Panc1 (cell line): Measurements from ENCODE around the gene APOM. TPM values are rescaled to one million over a fixed set of nuclear protein-coding genes. Genes with fewer than 3 reads are reported as not detected.

ENCODE experiments used
- ATAC-seq: fragments of 200-7000 bp; cut with Tn5 transposase; 2 replicates; pipeline ENCODE4 v1.9.1; 2020; ENCODE audit warnings: mild to moderate bottlenecking, moderate library complexity
- BruUV-seq: library from RNA; stranded (reverse); fragments of 400-500 nt; replicated peaks from 2 replicates; lab custom pipeline; 2021; lab: Mats Ljungman, UMichigan
- CTCF ChIA-PET: fragments of 300-600 bp; sonication (Branson Sonifier 250); formaldehyde crosslinking; loops from one replicate; lab custom pipeline; 2022; ENCODE audit warnings: antibody characterized with exemption; lab: Charles Lee
- POLR2A ChIA-PET: fragments of 300-600 bp; sonication (Branson Sonifier 250); formaldehyde crosslinking; loops from one replicate; lab custom pipeline; 2022; ENCODE audit warnings: antibody characterized with exemption; lab: Charles Lee
- DNase-seq: peaks from one replicate; pipeline ENCODE4 v3.0.0-alpha.2; 2010; ENCODE audit warnings: low read depth, low spot score
- H3K27ac ChIP-seq: 2 replicates; pipeline ENCODE4 v1.5.1; 2011; ENCODE audit warnings: mild to moderate bottlenecking, low read length, inconsistent platforms
- H3K27me3 ChIP-seq: fragments of 200-500 bp; sonication (Bioruptor generic); 2 replicates; pipeline ENCODE4 v1.6.0; 2014; ENCODE audit warnings: low read length, inconsistent platforms; ENCODE audit not compliant: control insufficient read depth, insufficient read depth
- H3K36me3 ChIP-seq: fragments of 200-500 bp; sonication (Bioruptor generic); 2 replicates; pipeline ENCODE4 v1.5.1; 2014; ENCODE audit warnings: inconsistent platforms, mild to moderate bottlenecking, low read length, moderate library complexity; ENCODE audit not compliant: control insufficient read depth, insufficient read depth
- H3K4me1 ChIP-seq: 2 replicates; pipeline ENCODE4 v1.5.1; 2011; ENCODE audit warnings: inconsistent platforms, mild to moderate bottlenecking, low read length, moderate library complexity; ENCODE audit not compliant: control insufficient read depth, insufficient read depth
- H3K4me3 ChIP-seq, 2 experiments: 2 replicates each; pipeline ENCODE4 v1.5.1; 2011 to 2012; ENCODE audit warnings: low read depth in 2 of 2, low read length in 2 of 2, mild to moderate bottlenecking in 2 of 2, inconsistent platforms in 1 of 2, moderate library complexity in 1 of 2
- H3K9me3 ChIP-seq: fragments of 200-500 bp; sonication (Bioruptor generic); 2 replicates; pipeline ENCODE4 v1.5.1; 2014; ENCODE audit warnings: low read depth, mild to moderate bottlenecking, inconsistent platforms, low read length, moderate library complexity; ENCODE audit not compliant: control insufficient read depth, insufficient read depth
- POLR2AphosphoS5 ChIP-seq: IDR thresholded peaks from 2 replicates; pipeline ENCODE4 v1.6.1; 2012; ENCODE audit warnings: mild to moderate bottlenecking, low read depth, low read length, moderate library complexity
- SIN3A ChIP-seq: IDR thresholded peaks from 2 replicates; pipeline ENCODE4 v1.6.1; 2012; ENCODE audit warnings: low read depth, mild to moderate bottlenecking, low read length, moderate library complexity, borderline replicate concordance; ENCODE audit not compliant: insufficient read depth
- TCF7L2 ChIP-seq: IDR thresholded peaks from 2 replicates; pipeline ENCODE4 v1.6.1; 2011; ENCODE audit warnings: mild to moderate bottlenecking, low read depth, low read length, inconsistent platforms
- in situ Hi-C: cut with HindIII; loops from 2 replicates; pipeline ENCODE4 v1.10.0; 2016; ENCODE audit warnings: low sequenced_read_pairs, low pct_unique_long_range_greater_than_20kb
- intact Hi-C: fragments of 100-400 bp; cut with micrococcal nuclease; formaldehyde crosslinking; loops from one replicate; pipeline ENCODE4 v1.10.0; 2022; ENCODE audit not compliant: unreplicated experiment
- total RNA-seq: library from RNA; stranded (reverse); gene quantifications from one replicate; pipeline ENCODE4 v1.2.1, GENCODE V29; 2021; ENCODE audit not compliant: unreplicated experiment
- TF ChIP-seq, protein P1 (sequence below): fragments of 450-650 bp; IDR thresholded peaks from 2 replicates; pipeline ENCODE4 v1.5.1; 2017; ENCODE audit warnings: mild to moderate bottlenecking
- TF ChIP-seq, protein P2 (sequence below), 2 experiments: IDR thresholded peaks; 2 replicates each; pipeline ENCODE4 v1.6.1; 2011 to 2012; ENCODE audit warnings: low read depth in 2 of 2, control low read depth in 1 of 2, low read length in 1 of 2, mild to moderate bottlenecking in 1 of 2, moderate library complexity in 1 of 2; ENCODE audit not compliant: insufficient read depth in 1 of 2

The APOM gene
- total RNA-seq, 1 experiment from 2014 or later: 1.8 TPM

DNA sequence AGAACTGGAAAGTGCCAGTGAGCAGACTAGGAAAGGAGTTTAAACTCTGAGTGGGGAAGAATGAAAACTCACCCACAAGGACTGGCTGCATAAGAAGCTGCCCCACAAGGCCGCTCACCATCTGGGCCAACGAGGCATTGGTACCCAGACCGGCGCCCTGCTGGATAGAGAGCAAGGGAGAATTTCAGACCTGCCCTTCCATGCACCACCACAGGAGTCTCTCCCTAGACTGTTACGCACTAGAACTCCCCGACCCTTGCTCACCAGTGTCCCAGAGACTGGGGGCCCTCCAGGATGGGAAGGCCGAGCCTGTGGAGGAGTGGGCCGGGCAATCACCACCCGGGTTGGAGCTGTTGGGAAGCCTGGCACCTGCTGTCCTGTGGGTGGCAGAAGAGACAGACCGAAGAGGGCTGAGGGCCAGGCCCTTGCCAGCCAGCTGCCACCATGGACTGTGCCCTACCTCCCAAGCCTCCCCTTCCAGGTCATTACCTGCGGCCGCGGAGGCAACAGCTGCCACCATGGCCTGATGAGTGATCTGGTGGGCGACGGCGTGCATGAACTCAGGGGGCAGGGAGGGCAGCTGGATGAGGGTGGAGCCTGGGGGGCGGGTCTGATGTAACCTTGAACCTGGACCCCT lies 11.8 kb upstream of the APOM start:
- DNase-seq (no peak), ATAC-seq (0 out of 2 replicates have a peak, but pooled peaks have one; percentile 38)
- H3K27ac ChIP-seq: no peak overlapping the region
- intact Hi-C loops (no loop called here), in situ Hi-C loops (no loop called here)
- CTCF ChIA-PET: interaction anchor here (0.6 kb wide), 1 partner anchor 209 kb away, joined by 3 read pairs; no protein-coding TSS in a partner anchor
- H3K27me3 ChIP-seq: no peaks in the 10 kb centered on the region
- H3K4me3 ChIP-seq: no peak overlapping the region
- POLR2A ChIA-PET: no interaction called here
- no TSS peak for BruUV-seq
- TF ChIP-seq POLR2AphosphoS5 (no peak), SIN3A (no peak), TCF7L2 (no peak)
- TF ChIP-seq, protein P1, sequence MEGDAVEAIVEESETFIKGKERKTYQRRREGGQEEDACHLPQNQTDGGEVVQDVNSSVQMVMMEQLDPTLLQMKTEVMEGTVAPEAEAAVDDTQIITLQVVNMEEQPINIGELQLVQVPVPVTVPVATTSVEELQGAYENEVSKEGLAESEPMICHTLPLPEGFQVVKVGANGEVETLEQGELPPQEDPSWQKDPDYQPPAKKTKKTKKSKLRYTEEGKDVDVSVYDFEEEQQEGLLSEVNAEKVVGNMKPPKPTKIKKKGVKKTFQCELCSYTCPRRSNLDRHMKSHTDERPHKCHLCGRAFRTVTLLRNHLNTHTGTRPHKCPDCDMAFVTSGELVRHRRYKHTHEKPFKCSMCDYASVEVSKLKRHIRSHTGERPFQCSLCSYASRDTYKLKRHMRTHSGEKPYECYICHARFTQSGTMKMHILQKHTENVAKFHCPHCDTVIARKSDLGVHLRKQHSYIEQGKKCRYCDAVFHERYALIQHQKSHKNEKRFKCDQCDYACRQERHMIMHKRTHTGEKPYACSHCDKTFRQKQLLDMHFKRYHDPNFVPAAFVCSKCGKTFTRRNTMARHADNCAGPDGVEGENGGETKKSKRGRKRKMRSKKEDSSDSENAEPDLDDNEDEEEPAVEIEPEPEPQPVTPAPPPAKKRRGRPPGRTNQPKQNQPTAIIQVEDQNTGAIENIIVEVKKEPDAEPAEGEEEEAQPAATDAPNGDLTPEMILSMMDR: no peak
- TF ChIP-seq, protein P2, sequence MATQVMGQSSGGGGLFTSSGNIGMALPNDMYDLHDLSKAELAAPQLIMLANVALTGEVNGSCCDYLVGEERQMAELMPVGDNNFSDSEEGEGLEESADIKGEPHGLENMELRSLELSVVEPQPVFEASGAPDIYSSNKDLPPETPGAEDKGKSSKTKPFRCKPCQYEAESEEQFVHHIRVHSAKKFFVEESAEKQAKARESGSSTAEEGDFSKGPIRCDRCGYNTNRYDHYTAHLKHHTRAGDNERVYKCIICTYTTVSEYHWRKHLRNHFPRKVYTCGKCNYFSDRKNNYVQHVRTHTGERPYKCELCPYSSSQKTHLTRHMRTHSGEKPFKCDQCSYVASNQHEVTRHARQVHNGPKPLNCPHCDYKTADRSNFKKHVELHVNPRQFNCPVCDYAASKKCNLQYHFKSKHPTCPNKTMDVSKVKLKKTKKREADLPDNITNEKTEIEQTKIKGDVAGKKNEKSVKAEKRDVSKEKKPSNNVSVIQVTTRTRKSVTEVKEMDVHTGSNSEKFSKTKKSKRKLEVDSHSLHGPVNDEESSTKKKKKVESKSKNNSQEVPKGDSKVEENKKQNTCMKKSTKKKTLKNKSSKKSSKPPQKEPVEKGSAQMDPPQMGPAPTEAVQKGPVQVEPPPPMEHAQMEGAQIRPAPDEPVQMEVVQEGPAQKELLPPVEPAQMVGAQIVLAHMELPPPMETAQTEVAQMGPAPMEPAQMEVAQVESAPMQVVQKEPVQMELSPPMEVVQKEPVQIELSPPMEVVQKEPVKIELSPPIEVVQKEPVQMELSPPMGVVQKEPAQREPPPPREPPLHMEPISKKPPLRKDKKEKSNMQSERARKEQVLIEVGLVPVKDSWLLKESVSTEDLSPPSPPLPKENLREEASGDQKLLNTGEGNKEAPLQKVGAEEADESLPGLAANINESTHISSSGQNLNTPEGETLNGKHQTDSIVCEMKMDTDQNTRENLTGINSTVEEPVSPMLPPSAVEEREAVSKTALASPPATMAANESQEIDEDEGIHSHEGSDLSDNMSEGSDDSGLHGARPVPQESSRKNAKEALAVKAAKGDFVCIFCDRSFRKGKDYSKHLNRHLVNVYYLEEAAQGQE (IDR thresholded peaks at IDR 0.05; ENCODE audit: insufficient read depth in 1 of 2, low read depth in 2 of 2, low read length in 1 of 2): no peak
- H3K4me1 ChIP-seq: no peaks in the 10 kb centered on the region
- H3K9me3 ChIP-seq: no peaks in the 10 kb centered on the region
- peaks cover 30% of the 10 kb centered on the region for H3K36me3 ChIP-seq

DNA sequence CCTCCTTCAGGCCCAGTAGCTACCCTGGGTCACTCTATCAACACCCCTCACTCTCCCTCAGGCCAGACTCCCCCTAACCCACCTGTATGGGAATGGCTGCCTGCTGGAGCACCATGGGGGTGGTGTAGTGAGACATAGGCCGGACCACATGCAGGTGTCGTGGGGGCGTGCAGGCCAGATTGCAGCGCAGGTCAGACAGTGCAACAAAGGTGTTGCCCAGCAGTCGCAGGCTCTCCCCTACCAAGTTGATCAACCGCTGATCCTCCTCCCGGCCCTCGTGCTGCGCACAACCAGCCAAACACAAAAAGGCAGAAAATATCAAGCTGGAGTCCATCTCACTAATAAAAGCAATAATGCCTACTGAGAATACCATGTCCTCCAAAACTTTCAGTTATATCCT lies 10.4 kb upstream of the APOM start:
- BruUV-seq: no TSS peak
- in situ Hi-C loops: no loop called here
- POLR2A ChIA-PET: no interaction called here

More for the DNA sequence above, 10.4 kb upstream of the APOM start:
- Histone ChIP-seq H3K9me3 (no peaks in the 10 kb centered on the region), H3K27me3 (no peaks in the 10 kb centered on the region), H3K36me3 (peaks cover 33% of the 10 kb centered on the region), H3K27ac (no peak overlapping the region), H3K4me1 (no peaks in the 10 kb centered on the region), H3K4me3 (no peak overlapping the region)
- ATAC-seq (no peak), DNase-seq (no peak)
- CTCF ChIA-PET: no interaction called here
- TF ChIP-seq TCF7L2 (no peak), SIN3A (no peak), POLR2AphosphoS5 (no peak)
- TF ChIP-seq, protein P2 (IDR thresholded peaks at IDR 0.05; ENCODE audit: insufficient read depth in 1 of 2, low read depth in 2 of 2, low read length in 1 of 2): no peak
- TF ChIP-seq, protein P1: no peak
- intact Hi-C loops: no loop called here
